ENCODE results near the gene PWP1. TPM values are rescaled to one million over a fixed set of nuclear protein-coding genes. Genes with fewer than 3 reads are reported as not detected.
A peak's percentile ranks its signal among the peaks of the same experiment; 100 is the strongest.

PWP1 gene
- total and polyA plus RNA-seq, 9 of the 15 experiments (the other 6 are each of a cell fraction or from before 2014, with no cell fraction given) = 61.6 to 401 (median 111) TPM

DNA sequence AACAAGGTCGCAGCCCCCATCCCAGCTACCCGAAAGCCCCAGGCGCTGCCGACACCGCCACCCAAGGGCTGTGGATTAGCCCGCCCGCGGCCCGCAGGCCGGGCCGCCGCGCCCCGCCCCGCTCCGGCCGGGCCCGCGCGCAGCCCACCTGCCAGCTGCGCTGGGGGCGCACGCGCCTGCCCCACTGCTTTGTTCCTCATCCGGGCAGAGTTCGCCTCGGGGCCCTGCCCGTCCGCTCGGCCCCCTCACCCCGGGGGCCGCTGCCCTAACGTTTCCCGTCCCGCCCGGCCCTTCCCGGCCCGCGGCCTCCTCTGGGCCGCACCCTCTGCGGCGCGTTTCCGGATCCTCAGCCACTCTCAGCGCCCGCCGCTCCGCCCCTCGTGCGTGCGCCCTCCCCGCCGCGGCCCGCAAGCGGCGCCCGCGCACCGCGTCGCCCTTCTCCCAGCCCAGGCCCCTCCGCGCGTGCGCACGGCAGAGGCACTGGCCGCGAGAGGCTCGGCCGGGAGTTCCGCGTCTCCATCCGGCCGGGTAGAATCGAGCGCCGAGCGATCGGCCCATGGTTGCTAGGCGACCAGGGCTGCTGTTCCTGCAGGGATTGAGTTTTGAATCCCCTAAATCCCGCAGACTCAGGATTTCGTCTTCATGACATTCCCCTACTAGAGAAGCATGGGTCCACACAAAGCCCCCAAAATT is 75.4 kb downstream of the PWP1 start, which contains the start of gene PRDM4 (continued):
- TF ChIP-seq, protein P1, sequence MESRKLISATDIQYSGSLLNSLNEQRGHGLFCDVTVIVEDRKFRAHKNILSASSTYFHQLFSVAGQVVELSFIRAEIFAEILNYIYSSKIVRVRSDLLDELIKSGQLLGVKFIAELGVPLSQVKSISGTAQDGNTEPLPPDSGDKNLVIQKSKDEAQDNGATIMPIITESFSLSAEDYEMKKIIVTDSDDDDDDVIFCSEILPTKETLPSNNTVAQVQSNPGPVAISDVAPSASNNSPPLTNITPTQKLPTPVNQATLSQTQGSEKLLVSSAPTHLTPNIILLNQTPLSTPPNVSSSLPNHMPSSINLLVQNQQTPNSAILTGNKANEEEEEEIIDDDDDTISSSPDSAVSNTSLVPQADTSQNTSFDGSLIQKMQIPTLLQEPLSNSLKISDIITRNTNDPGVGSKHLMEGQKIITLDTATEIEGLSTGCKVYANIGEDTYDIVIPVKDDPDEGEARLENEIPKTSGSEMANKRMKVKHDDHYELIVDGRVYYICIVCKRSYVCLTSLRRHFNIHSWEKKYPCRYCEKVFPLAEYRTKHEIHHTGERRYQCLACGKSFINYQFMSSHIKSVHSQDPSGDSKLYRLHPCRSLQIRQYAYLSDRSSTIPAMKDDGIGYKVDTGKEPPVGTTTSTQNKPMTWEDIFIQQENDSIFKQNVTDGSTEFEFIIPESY (CRISPR knock-in tag; IDR thresholded peaks at IDR 0.05) = no peak
- TF ChIP-seq ZNF384 (IDR thresholded peaks at IDR 0.05; ENCODE audit: low read depth, low read length) (no peak), POLR2G (IDR thresholded peaks at IDR 0.05; ENCODE audit: low read depth, low read length) (peak; percentile 94), KLF16 (IDR thresholded peaks at IDR 0.05) (no peak), ZNF24 (IDR thresholded peaks at IDR 0.05) (peak; percentile 12; the same call in 1 of the 2 replicates), CTBP1 (IDR thresholded peaks at IDR 0.05; ENCODE audit: borderline replicate concordance) (peak; percentile 98), MED1 (CRISPR knock-in tag; IDR thresholded peaks at IDR 0.05; ENCODE audit: borderline replicate concordance) (no peak), CEBPB (tag; IDR thresholded peaks at IDR 0.05) (no peak), JUN (IDR thresholded peaks at IDR 0.05; ENCODE audit: borderline replicate concordance, low read depth, low read length) (no peak), JUN (CRISPR knock-in tag; IDR thresholded peaks at IDR 0.05; ENCODE audit: borderline replicate concordance) (no peak), BRD4 (IDR thresholded peaks at IDR 0.05) (no peak), KAT8 (IDR thresholded peaks at IDR 0.05; ENCODE audit: low read depth) (no peak), HDAC1 (IDR thresholded peaks at IDR 0.05) (peak in 1 of 2 experiments; percentile 51; a peak in 1 of 4 replicates), RBM34 (IDR thresholded peaks at IDR 0.05; ENCODE audit: borderline replicate concordance, insufficient read depth, low read length) (no peak), CC2D1A (IDR thresholded peaks at IDR 0.05) (no peak), ZNF354B (CRISPR knock-in tag; IDR thresholded peaks at IDR 0.05) (no peak), RBM25 (IDR thresholded peaks at IDR 0.05; ENCODE audit: low read depth, low read length, severe bottlenecking) (peak; percentile 26), CBX1 (IDR thresholded peaks at IDR 0.05; ENCODE audit: low read depth) (no peak), MTF1 (CRISPR knock-in tag; IDR thresholded peaks at IDR 0.05; ENCODE audit: borderline replicate concordance) (no peak)
- TF ChIP-seq, protein P2, sequence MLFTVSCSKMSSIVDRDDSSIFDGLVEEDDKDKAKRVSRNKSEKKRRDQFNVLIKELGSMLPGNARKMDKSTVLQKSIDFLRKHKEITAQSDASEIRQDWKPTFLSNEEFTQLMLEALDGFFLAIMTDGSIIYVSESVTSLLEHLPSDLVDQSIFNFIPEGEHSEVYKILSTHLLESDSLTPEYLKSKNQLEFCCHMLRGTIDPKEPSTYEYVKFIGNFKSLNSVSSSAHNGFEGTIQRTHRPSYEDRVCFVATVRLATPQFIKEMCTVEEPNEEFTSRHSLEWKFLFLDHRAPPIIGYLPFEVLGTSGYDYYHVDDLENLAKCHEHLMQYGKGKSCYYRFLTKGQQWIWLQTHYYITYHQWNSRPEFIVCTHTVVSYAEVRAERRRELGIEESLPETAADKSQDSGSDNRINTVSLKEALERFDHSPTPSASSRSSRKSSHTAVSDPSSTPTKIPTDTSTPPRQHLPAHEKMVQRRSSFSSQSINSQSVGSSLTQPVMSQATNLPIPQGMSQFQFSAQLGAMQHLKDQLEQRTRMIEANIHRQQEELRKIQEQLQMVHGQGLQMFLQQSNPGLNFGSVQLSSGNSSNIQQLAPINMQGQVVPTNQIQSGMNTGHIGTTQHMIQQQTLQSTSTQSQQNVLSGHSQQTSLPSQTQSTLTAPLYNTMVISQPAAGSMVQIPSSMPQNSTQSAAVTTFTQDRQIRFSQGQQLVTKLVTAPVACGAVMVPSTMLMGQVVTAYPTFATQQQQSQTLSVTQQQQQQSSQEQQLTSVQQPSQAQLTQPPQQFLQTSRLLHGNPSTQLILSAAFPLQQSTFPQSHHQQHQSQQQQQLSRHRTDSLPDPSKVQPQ (CRISPR knock-in tag; IDR thresholded peaks at IDR 0.05; ENCODE audit: borderline replicate concordance) = no peak
- TF ChIP-seq, protein P3, sequence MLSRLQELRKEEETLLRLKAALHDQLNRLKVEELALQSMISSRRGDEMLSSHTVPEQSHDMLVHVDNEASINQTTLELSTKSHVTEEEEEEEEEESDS (CRISPR knock-in tag; IDR thresholded peaks at IDR 0.05) = no peak
- TF ChIP-seq, protein P4, sequence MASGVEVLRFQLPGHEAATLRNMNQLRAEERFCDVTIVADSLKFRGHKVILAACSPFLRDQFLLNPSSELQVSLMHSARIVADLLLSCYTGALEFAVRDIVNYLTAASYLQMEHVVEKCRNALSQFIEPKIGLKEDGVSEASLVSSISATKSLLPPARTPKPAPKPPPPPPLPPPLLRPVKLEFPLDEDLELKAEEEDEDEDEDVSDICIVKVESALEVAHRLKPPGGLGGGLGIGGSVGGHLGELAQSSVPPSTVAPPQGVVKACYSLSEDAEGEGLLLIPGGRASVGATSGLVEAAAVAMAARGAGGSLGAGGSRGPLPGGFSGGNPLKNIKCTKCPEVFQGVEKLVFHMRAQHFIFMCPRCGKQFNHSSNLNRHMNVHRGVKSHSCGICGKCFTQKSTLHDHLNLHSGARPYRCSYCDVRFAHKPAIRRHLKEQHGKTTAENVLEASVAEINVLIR (CRISPR knock-in tag; IDR thresholded peaks at IDR 0.05) = peak; percentile 87
- TF ChIP-seq, protein P5, sequence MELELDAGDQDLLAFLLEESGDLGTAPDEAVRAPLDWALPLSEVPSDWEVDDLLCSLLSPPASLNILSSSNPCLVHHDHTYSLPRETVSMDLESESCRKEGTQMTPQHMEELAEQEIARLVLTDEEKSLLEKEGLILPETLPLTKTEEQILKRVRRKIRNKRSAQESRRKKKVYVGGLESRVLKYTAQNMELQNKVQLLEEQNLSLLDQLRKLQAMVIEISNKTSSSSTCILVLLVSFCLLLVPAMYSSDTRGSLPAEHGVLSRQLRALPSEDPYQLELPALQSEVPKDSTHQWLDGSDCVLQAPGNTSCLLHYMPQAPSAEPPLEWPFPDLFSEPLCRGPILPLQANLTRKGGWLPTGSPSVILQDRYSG (tag; conservative IDR thresholded peaks at IDR 0.05; ENCODE audit: low read depth) = no peak
